MM.1S (cell line): ENCODE measurements around the gene IQSEC1.
A peak's percentile ranks its signal among the peaks of the same experiment; 100 is the strongest.

Experiments
- DNase-seq: peaks from one replicate; pipeline ENCODE4 v3.0.0-alpha.2; 2015
- H2AFZ ChIP-seq: fragments of 300-600 bp; sonication (generic); 2 replicates; pipeline ENCODE4 v1.6.0; 2016; ENCODE audit warnings: antibody characterized with exemption, low read length
- H3F3A ChIP-seq: fragments of 300-600 bp; sonication (generic); 2 replicates; pipeline ENCODE4 v1.6.1; 2016; ENCODE audit warnings: mild to moderate bottlenecking, antibody characterized with exemption, low read length, moderate library complexity, mixed read lengths; ENCODE audit not compliant: insufficient read depth
- H3K27ac ChIP-seq: fragments of 300-600 bp; sonication (generic); 2 replicates; pipeline ENCODE4 v1.5.1; 2016; ENCODE audit warnings: mild to moderate bottlenecking, low read length
- H3K27me3 ChIP-seq: fragments of 300-600 bp; sonication (generic); replicated peaks from 2 replicates; pipeline ENCODE4 v1.6.0; 2016; ENCODE audit warnings: low read length; ENCODE audit not compliant: insufficient read depth
- H3K36me3 ChIP-seq: fragments of 300-600 bp; sonication (generic); replicated peaks from 2 replicates; pipeline ENCODE4 v1.6.1; 2016; ENCODE audit warnings: mild to moderate bottlenecking, low read length, mixed read lengths; ENCODE audit not compliant: insufficient read depth
- H3K4me1 ChIP-seq: fragments of 300-600 bp; sonication (generic); 2 replicates; pipeline ENCODE4 v1.6.1; 2016; ENCODE audit warnings: low read length, mixed read lengths
- H3K4me2 ChIP-seq: fragments of 300-600 bp; sonication (generic); 2 replicates; pipeline ENCODE4 v1.6.0; 2016; ENCODE audit warnings: low read depth, low read length
- H3K4me3 ChIP-seq: fragments of 300-600 bp; sonication (generic); 2 replicates; pipeline ENCODE4 v1.5.1; 2016; ENCODE audit warnings: low read length, mixed read lengths
- H3K79me2 ChIP-seq: fragments of 300-600 bp; sonication (generic); 2 replicates; pipeline ENCODE4 v1.6.1; 2016; ENCODE audit warnings: mixed run types, low read length, mixed read lengths
- H3K9ac ChIP-seq: fragments of 300-600 bp; sonication (generic); 2 replicates; pipeline ENCODE4 v1.6.1; 2016; ENCODE audit warnings: low read length, mixed read lengths
- H3K9me2 ChIP-seq: fragments of 300-600 bp; sonication (generic); replicated peaks from 2 replicates; pipeline ENCODE4 v1.6.1; 2016; ENCODE audit warnings: mild to moderate bottlenecking, low read length, mixed read lengths; ENCODE audit not compliant: insufficient read depth
- H3K9me3 ChIP-seq: fragments of 300-600 bp; sonication (generic); replicated peaks from 2 replicates; pipeline ENCODE4 v1.6.1; 2016; ENCODE audit warnings: mild to moderate bottlenecking, low read length, mixed read lengths; ENCODE audit not compliant: insufficient read depth
- H4K20me1 ChIP-seq: fragments of 300-600 bp; sonication (generic); 2 replicates; pipeline ENCODE4 v1.6.1; 2016; ENCODE audit warnings: mild to moderate bottlenecking, low read length, moderate library complexity, mixed read lengths; ENCODE audit not compliant: insufficient read depth
- CTCF ChIP-seq: fragments of 300-600 bp; sonication (generic); IDR thresholded peaks from 2 replicates; pipeline ENCODE4 v1.5.1; 2016; ENCODE audit warnings: antibody characterized with exemption, low read length, mixed read lengths
- EZH2 ChIP-seq: fragments of 300-600 bp; sonication (generic); optimal IDR thresholded peaks from 2 replicates; pipeline ENCODE3; 2017; ENCODE audit warnings: low read depth, mild to moderate bottlenecking, antibody characterized with exemption, low read length, mixed read lengths
- EZH2phosphoT487 ChIP-seq: fragments of 300-600 bp; sonication (generic); IDR thresholded peaks from 2 replicates; pipeline ENCODE4 v1.6.1; 2018; ENCODE audit warnings: antibody characterized with exemption, low read length

The IQSEC1 gene

GRCh38 chr3:13016083-13016720 lies 57.0 kb downstream of the IQSEC1 start:
- Histone ChIP-seq H3K79me2 (peaks cover 65% of the 10 kb centered on the region), H3F3A (peaks cover 70% of the 10 kb centered on the region), H3K9me3 (no peaks in the 10 kb centered on the region), H3K4me3 (peak overlapping the region; percentile 75), H3K27me3 (no peaks in the 10 kb centered on the region), H3K9me2 (no peaks in the 10 kb centered on the region), H2AFZ (no peak overlapping the region), H3K36me3 (no peaks in the 10 kb centered on the region), H3K4me1 (peaks cover 62% of the 10 kb centered on the region), H3K27ac (peak overlapping the region; percentile 94), H3K4me2 (peak overlapping the region; percentile 94), H3K9ac (peak overlapping the region; percentile 99), H4K20me1 (no peaks in the 10 kb centered on the region)
- DNase-seq: peak; percentile 94
- TF ChIP-seq EZH2phosphoT487 (no peak), EZH2 (no peak), CTCF (no peak)

- Histone ChIP-seq H3K9ac (peak overlapping the region; percentile 99), H3K9me3 (no peaks in the 10 kb centered on the region), H3F3A (peaks cover 75% of the 10 kb centered on the region), H3K9me2 (no peaks in the 10 kb centered on the region), H3K27ac (peak overlapping the region; percentile 94), H3K79me2 (peaks cover 72% of the 10 kb centered on the region), H2AFZ (no peak overlapping the region), H3K27me3 (no peaks in the 10 kb centered on the region), H3K4me1 (peaks cover 68% of the 10 kb centered on the region), H3K4me3 (peak overlapping the region; percentile 75), H3K36me3 (no peaks in the 10 kb centered on the region), H3K4me2 (peak overlapping the region; percentile 94), H4K20me1 (no peaks in the 10 kb centered on the region)
- no peak for TF ChIP-seq EZH2
- TF ChIP-seq EZH2phosphoT487: no peak
- TF ChIP-seq CTCF: no peak
- DNase-seq: peak; percentile 69
Observed at GRCh38 chr3:13015286-13016082, 57.7 kb downstream of the IQSEC1 start.

- H3K4me1 ChIP-seq: peaks cover 68% of the 10 kb centered on the region
- peaks cover 79% of the 10 kb centered on the region for H3F3A ChIP-seq
- no peaks in the 10 kb centered on the region for H3K36me3 ChIP-seq
- peak overlapping the region; percentile 94 for H3K4me2 ChIP-seq
- H2AFZ ChIP-seq: no peak overlapping the region
- H4K20me1 ChIP-seq: no peaks in the 10 kb centered on the region
- peak overlapping the region; percentile 94 for H3K27ac ChIP-seq
- no peak for TF ChIP-seq CTCF
- no peak for TF ChIP-seq EZH2phosphoT487
- no peak for TF ChIP-seq EZH2
- peak overlapping the region; percentile 99 for H3K9ac ChIP-seq
- no peaks in the 10 kb centered on the region for H3K9me2 ChIP-seq
- H3K79me2 ChIP-seq: peaks cover 78% of the 10 kb centered on the region
- H3K9me3 ChIP-seq: no peaks in the 10 kb centered on the region
- H3K27me3 ChIP-seq: no peaks in the 10 kb centered on the region
- peak; percentile 21 for DNase-seq
- H3K4me3 ChIP-seq: peak overlapping the region; percentile 75
Observed at GRCh38 chr3:13014755-13015285, 58.4 kb downstream of the IQSEC1 start.
